ENCODE data around the gene ZNF330.
"Not testable (repeated sequence)": the region's sequence is repeated elsewhere in the genome, so short reads cannot be mapped to it uniquely, and the experiment has no call there.

ZNF330 gene

DNA sequence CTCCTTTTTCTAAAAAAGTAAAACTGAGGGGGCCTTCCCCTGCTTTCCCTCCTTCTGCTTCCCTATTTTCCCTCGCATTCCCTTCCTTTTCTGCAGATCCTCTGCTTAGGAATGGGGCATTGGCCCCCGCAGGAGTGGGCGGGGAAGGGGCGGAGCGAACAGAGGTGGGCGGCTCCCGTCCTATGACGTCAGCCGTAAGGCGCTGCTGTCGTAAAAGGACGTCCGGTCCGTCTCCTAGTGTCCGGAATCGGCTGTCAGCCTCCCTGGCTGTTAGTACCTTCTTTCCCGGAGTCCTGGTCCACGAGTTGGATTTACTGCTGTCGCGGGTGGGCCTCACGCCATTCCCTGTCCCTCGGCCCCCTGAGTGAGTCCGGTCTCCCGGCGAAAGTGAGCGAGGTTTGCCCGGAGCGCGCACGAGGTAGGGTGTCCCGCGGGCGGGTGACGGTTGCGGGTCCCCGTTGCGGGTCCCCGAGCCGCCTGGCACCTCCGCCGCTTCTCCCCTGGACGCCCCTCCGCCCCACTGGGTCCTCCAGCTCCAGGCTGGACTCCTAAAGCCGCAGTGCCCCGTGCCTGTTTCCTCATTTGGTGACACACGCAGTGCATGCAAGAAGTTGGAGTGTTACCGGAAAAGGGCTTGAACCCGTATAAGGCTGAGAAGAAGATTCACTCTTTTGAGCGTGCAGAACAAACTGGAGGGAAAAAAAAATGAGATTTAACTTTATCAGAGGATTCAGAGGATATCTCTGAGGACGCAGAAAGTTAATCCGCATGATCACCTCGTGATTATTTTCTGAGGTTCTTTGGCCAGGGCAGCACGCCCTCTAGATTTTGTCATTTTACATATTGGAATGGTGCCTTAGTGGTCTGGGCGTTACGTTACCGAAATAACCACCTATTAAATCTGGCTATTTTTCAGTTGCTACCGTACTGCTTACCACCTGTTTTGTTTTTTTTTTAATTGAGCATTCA, at the start of gene ZNF330:
Gene ZNF330, plus strand, starts transcription at position 205 of the 969 bp plus-strand sequence. CDS start 1,477 bp downstream, outside the sequence.
- DNase-seq (ENCODE audit: low read depth), result peak; percentile 85

DNA sequence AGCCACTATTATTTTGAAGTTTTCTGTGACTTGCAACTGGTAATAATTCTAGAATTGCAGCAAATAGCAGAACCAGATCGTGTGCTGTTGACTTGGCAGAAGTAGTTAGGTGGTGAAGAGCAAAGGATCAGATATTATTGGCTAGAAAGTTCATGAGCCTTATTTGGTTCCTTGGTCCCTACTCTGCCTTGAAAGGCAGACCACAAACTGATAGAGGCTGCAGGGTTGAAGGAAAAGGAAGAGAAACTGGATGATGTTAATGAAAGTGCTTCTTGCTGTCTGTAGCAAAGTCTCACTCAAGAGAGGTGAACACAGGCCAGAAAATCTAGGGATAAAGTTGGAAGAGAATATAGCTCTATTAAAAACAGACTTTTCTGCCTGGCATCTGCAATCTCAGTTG, 46.2 kb upstream of the ZNF330 start:
- DNase-seq (ENCODE audit: low read depth), result no peak

DNA sequence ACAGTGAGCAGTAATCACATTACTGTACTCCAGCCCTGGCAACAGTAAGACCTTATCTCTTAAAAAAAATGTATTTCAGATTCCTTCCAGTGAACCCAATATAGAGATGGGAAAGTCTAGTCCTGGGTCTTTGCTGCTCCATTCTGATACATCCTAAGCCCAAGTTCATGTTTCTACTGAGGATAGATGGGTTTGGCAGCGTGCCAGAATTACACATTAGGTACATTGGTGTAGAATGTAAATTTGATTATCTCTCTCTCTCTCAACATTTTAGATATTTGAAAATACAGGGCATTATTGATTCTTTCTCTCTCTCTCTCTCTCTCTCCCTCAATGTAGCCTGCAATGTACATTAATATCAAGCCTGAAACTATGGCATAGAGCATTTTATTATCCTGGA, 43.5 kb upstream of the ZNF330 start:
- no peak for DNase-seq (ENCODE audit: low read depth)

DNA sequence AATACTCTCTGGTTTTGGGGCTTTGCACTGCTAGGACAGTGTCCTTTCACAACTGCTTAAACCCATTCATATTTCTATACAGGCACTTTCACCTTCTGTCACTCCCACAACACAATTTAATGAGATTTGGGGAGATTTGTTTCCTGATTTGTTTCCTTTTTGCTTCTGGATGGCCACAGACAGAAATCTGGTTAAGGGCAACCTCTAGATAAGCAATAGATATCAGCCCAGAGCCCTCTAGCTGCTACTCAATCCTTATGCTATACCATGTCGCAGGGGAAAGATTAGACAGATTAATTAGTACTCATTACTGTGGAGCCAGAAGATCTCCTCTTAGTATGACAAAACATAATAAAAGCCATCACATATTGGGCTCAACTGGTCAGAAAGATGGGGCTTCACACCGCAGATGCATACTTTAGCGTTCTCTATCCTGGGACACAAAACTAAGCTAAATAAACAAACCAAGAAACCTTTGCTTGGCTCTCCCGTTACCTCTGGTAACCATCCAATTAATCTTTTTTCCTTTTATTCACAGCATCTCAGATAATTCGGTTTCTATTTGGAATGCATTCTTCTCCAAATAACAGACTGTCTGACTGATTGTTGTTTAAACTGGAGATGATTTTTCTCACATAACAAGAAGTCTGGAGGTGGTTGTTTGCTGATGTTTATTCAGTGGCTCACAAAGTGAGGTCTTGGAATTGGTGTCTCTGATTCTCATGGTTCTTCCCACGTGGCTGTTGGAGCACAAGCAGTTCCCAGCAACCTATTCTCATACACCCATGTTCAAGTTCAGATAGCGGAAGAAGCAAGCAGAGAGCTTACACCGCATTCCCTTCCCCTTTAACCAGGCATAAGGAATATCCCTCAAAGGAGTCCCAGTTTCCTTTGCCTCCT, 41.0 kb upstream of the ZNF330 start:
- no peak for DNase-seq (ENCODE audit: low read depth)

DNA sequence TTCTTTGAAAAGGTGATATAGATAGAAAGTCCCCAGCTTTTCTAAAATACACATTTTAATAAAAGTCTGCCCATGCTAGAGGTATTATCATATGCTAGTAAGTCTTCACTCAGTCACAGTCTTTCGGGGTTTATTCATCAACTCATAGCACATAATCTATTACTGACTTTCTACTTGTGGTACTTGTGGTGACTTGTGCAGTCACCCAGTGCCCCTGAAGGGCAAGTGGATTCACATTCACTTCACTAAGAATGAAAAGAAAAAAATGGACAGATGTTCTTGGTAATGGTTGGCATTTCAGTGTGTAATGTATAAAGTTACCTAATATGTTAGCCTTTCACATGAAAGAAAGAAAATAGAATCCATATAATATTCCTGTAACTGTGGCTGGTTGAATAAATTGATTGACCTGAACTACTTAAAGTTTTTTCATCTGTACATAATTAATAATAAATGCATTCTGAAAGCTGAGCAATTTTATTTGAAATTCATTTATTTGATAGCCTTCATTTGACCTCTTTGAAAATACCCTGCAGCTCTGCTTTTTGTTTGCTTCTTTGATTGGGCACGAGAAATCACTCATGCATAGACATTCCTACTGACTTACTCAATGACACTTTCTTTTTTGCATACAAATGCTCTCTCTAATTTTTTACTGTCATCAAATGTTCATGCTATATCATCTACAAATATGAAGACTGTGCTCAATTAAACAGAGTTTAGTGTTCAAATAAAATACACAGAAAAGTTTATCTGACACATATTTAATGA, 39.5 kb upstream of the ZNF330 start:
- DNase-seq (ENCODE audit: low read depth), result no peak

DNA sequence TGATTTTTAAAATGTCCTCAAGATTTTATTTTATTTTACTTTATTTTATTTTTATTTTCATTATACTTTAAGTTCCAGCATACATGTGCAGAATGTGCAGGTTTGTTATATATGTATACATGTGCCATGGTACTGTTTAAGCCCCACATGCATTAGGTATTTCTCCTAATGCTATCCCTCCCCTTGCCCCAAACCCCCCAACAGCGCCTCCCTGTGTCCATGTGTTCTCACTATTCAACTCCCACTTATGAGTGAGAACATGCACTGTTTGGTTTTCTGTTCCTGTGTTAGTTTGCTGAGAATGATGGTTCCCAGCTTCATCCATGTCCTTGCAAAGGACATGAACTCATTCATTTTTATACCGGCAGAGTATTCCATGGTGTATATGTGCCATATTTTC, 37.2 kb upstream of the ZNF330 start:
- not testable (repeated sequence) for DNase-seq (ENCODE audit: low read depth)

DNA sequence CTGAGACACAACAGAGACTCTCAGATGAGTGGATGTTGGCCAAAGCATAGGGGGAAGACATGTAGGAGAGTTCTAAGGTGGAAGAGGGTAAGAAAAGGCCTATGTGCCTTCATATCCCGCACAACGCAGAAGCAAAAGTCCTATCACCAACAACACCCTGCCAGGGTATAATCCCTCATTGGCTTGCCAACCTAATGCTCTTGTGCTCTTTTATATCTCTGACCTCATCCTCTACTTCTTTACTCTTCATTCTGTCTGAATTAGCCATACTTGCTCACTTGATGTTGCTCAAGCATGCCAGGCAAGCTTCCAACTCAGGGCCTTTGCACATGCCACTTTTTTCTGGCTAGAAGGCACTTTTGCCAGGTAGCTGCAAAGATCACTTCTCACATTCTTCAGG, 28.1 kb upstream of the ZNF330 start:
- no peak for DNase-seq (ENCODE audit: low read depth)

DNA sequence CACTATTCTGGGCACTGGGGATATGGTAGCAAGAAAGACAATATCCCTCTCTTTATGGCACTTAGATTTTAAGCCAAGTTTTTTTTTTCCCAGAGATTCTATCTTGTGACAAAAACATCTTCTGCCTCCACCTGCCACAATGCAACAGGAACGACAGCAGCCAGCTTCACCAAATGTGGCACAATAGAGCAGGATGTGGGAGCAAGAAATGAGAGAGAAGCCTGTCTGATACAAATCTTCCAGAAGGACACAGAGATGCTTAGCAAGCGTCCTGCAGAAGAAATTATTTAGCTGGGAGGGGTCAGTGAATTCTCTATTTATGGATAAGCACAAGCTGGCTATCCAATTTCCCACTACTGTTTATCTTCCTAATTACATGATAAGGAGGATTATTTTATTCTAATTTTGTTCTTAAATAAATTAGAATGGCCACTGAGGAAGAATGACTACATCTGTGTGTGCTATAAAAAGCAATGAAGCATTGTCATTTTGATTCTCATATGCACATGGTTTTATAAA, 27.1 kb upstream of the ZNF330 start:
- DNase-seq (ENCODE audit: low read depth), result no peak

DNA sequence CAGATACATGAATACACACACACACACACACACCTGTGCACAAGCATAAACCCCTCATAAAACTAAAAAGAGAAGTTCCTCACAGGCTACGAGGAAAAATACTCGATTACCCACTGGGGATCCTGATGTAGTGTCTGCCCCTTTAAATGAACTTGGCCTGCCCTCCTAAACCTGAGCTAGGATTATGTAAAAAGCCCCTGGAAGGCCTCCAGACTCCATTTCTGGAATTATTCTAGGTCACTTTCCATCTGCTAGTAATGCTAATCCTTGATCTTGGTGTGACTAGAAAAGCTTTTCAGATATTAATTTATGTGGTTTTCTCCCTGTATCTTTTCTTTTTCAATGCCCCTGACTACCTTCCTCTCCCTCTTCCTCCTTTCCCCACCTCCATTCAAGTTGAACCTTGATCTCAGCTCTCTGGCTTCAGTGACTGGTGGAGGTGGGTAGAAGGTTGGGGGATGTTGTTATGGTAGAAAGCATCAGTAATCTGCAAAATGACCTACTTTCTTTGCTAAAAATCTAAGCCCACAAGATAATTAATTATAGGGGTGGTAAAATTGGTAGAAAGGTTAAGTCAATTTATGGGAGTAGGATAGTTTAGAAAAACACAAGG, 25.5 kb upstream of the ZNF330 start:
- no peak for DNase-seq (ENCODE audit: low read depth)

DNA sequence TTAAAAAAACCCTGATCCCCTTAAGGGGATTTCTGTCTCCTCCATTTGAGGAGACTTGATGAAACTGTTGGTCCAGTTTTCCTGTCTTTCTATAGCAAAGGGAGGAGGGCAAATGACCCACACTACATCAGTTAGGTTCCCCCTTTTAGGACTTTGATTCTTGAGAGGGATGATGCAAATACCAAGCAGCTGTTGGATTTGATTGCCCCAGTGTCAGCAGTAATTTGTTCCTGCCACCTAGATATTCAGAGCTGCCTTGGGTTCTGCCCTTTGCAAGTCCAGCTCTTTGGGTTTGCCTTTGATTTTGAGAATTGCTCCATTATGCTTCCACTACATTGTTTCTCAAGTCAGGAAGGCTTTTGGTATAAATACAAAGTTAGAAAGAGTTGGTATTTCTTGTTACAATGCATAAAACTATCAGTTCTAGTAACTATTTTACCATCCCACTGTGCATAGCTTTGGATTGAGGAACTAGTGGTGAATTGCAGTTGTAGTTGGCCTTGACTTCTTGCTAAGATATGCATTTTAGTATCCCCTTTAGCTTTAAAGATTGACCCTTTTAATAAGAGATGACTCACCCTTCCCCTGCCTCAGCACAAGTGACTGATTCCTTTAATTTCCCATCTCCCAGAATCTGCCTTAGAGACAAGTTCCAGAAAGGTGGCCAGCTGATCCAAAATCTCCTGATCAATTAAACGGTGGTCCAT, 24.3 kb upstream of the ZNF330 start:
- no peak for DNase-seq (ENCODE audit: low read depth)

DNA sequence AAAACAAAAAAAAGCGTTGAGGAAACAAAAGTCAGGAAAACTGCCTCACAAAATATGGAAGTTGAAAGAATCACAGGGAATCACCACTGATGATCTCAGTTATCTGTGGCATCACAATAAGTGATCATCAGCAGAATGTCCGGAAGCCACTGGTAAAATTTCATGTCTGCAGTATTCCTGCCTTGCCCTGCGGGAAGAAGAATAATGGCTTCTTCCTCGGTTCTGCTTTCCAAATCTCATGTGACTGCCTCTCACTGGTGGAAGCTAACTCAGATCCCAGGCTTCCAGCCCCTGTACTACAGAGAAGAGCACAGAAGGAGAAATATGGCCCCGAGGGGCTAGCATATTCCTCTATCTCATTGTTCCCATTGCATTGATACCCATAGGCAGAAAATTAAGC, 12.7 kb upstream of the ZNF330 start:
- no peak for DNase-seq (ENCODE audit: low read depth)

DNA sequence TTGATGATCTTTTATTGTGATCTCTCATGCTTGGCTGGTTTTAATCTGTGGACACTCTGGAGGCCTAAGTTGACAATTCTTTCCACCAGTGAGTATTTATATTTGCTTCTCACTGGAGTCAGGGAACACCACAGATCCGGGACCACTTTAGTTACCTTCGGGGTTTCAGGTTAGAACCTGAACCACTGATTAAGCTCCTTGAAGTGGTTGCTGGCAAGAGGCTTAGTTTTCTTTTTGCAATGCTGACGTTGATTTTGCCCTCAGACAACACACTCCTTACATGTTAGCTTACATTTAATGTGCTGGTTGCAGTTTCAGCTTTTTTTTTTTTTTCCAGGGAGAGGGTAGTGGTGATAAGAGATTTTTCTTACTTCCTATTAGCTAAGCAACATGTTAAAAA, 10.5 kb upstream of the ZNF330 start:
- DNase-seq (ENCODE audit: low read depth), result no peak

DNA sequence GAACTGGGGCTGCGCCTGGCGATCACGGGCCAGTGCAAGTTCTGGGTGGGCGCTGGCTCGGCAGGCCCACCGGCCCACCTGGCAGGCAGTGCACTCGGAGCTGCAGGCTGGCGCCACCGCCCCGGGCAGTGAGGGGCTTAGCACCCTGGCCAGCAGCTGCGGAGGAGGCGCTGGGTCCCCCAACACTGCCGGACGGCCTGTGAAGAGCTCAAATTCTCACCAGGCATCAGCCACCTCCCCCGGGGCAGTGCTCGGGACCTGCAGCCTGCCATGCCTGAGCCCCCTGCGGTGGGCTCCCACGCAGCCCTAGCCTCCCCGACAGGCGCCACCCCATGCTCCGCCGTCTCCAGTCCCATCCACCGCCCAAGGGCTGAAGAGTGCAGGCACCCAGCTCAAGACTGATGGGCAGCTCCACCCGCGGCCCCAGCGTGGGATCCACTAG, 7.1 kb upstream of the ZNF330 start:
- no peak for DNase-seq (ENCODE audit: low read depth)

DNA sequence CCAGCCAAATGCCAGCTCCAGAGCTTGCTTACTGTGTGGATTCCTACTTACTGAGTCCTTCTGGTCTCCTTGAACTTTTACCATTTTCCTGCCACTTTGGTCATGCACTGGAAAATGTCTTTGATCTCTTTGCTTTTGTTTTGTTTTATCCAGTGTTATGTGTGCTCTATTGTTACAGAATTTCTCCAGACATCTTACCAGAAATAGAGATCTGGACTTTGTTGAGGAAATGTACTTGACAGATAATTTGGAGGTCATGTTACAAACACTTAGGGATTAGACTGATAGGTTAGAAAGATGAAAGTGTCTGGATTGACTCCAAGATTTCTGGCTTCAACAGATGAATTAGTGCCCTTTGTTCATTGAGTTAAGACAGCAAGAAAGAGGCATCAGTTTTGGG, 5.7 kb upstream of the ZNF330 start:
- no peak for DNase-seq (ENCODE audit: low read depth)

DNA sequence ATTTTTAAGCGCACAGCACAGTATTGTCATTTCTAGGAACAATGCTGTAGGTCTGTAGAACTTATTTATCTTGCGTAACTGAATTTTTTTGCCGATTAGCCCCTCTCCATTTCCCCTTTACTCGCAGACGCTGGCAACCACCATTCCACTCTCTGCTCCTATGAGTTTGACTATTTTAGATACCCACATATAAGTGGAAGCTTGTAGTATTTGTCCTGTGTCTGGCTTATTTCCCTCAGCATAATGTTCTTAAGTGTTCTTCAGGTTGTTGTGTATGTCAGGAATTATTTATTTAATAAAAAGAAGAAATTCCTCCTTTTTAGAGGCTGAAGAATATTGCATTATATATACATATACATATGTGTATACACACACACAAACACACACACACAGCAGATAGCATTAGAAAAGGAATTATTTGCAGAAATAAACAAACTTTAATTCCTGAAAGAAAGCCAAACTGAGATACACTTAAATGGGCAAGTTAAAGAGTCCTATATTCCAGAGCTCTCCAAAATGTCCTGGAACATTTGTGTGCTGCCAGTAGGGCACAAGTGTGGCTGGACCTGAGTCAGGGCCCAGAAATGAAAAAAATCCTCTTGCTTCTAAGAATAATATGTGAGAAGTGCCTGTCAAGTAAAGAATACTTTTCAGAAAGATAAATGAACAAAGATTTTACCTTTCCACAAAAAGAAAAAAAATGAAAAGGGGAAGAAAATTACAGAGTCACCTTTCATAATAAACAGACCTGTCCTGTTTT, 4.5 kb upstream of the ZNF330 start:
- DNase-seq (ENCODE audit: low read depth), result no peak

DNA sequence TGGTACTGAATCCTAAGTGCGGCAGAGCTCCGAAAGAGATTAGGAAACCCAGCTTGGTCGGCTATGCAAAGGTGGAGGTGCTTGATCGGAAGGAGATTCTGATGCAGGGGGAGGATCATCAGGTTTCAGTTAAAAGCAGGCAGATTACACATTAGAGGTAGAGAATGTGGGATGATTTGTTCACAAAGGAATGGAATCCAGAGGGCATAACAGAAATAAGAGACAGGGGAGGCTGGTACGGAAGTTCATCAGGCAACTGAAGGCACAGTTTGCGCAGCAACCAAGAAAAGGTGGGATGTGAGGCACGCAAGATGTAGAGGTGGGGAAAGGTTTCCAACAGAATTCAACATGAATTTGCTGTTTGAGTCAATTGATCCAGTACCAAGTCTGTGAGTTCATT, 424 bp upstream of the ZNF330 start:
- DNase-seq (ENCODE audit: low read depth), result no peak

DNA sequence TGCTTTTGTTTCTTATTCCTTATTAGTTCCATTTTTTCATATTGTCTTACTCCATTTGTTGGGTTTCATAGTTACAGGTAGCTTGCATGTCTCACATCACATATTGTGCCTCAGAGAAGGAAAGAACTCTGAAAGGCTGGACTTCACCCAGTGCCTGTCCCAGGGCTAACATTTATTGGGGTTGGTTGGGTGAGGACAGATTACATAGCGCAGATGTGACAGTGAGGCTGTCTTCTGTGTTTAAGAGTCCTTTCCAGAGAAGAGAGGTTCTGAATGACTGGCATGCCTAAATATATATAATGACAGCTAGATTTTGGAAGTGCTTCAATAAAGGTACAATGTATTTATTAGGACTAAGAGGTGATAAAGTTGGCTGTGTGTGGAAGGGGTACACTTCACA, 2.7 kb downstream of the ZNF330 start:
- no peak for DNase-seq (ENCODE audit: low read depth)

DNA sequence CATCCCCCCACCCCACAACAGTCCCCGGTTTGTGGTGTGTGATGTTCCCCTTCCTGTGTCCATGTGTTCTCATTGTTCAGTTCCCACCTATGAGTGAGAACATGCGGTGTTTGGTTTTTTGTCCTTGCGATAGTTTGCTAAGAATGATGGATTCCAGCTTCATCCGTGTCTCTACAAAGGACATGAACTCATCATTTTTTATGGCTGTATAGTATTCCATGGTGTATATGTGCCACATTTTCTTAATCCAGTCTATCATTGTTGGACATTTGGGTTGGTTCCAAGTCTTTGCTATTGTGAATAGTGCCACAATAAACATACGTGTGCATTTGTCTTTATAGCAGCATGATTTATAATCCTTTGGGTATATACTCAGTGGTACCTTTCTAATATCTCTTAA, 6.6 kb downstream of the ZNF330 start:
- not testable (repeated sequence) for DNase-seq (ENCODE audit: low read depth)

DNA sequence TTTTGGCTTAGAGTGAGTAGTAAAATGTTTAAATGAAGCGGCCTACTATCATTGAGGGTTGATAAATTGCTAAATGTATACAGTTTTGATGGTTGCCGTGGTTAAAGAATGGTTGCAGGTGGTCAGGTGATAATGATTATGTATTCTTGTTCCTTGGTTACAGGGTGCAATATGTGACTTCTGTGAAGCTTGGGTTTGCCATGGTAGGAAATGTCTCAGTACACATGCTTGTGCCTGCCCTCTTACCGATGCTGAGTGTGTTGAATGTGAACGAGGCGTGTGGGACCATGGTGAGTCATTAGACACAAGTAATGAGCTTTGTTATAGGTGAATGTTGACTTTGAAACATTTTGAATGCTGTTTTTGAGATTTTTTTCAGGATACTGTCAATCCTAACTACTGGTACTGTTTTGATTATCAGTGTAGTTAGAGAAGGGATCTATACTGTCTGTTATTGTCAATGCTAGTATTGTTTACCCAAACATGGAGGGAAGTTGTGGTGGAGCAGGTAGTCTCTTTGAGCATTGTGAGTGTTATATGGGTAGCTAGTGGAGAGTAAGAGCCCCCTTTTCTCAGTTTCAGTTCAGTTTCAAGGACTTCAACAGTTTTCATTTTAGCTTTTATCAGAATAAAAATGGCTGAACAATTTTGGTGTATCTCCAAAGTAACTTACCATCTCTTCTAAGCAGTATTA, 8.9 kb downstream of the ZNF330 start:
- DNase-seq (ENCODE audit: low read depth), result no peak

All from stimulated activated CD8-positive, alpha-beta memory T cell treated with anti-CD3 and anti-CD28 coated beads, Interleukin-15, amount 100 ng/mL, for 1 hour (primary cell).